ENCODE data around the gene SLC36A1.

- TF ChIP-seq CTCF (conservative IDR thresholded peaks at IDR 0.05 in 1 of 2, IDR thresholded peaks at IDR 0.05 in 1 of 2; ENCODE audit: low read depth in 1 of 2, low read length in 2 of 2) (no peak), EZH2 (IDR thresholded peaks at IDR 0.05; ENCODE audit: low read length, missing control alignments) (no peak)
Observed at GRCh38 chr5:151465476-151465875, 18.1 kb downstream of the SLC36A1 start.

All from fibroblast of lung (primary cell).